HEK293 (cell line): ENCODE measurements around the gene PLCB1.

Experiments
- ATF2 ChIP-seq: fragments of 450-650 bp; formaldehyde crosslinking; IDR thresholded peaks from 2 replicates; pipeline ENCODE4 v1.5.1; 2016; ENCODE audit warnings: missing biosample characterization, missing genetic modification characterization, low read depth
- CTCF ChIP-seq: fragments of 450-650 bp; formaldehyde crosslinking; IDR thresholded peaks from 2 replicates; pipeline ENCODE4 v1.5.1; 2016; ENCODE audit warnings: missing biosample characterization, missing genetic modification characterization
- GLI2 ChIP-seq: fragments of 450-650 bp; formaldehyde crosslinking; IDR thresholded peaks from 2 replicates; pipeline ENCODE4; 2017; ENCODE audit warnings: missing biosample characterization, missing genetic modification characterization, low read depth, borderline replicate concordance
- REST ChIP-seq: fragments of 450-650 bp; formaldehyde crosslinking; IDR thresholded peaks from 2 replicates; pipeline ENCODE4 v1.5.1; 2016; ENCODE audit warnings: missing biosample characterization, missing genetic modification characterization
- SP2 ChIP-seq: fragments of 450-650 bp; formaldehyde crosslinking; IDR thresholded peaks from 2 replicates; pipeline ENCODE4 v1.5.1; 2016; ENCODE audit warnings: missing biosample characterization, missing genetic modification characterization
- ZNF114 ChIP-seq: fragments of 450-650 bp; formaldehyde crosslinking; IDR thresholded peaks from 2 replicates; pipeline ENCODE4 v1.5.0; 2017; ENCODE audit warnings: missing biosample characterization, missing genetic modification characterization
- ZNF146 ChIP-seq: fragments of 450-650 bp; formaldehyde crosslinking; IDR thresholded peaks from 2 replicates; pipeline ENCODE4 v1.5.1; 2016; ENCODE audit warnings: missing biosample characterization, missing genetic modification characterization
- ZNF24 ChIP-seq: fragments of 450-650 bp; formaldehyde crosslinking; IDR thresholded peaks from 2 replicates; pipeline ENCODE4 v1.5.1; 2016; ENCODE audit warnings: missing biosample characterization, missing genetic modification characterization
- ZNF274 ChIP-seq, 2 experiments: fragments of 200-500 bp in 1 of 2; fragments of 450-650 bp in 1 of 2; sonication (Bioruptor generic) in 1 of 2; formaldehyde crosslinking in 1 of 2; IDR thresholded peaks; 2 replicates each; pipeline versions ENCODE4 v1.5.1 to v1.6.1; 2014 to 2016; ENCODE audit warnings: borderline replicate concordance in 1 of 2, inconsistent platforms in 1 of 2, low read length in 1 of 2, missing biosample characterization in 1 of 2, missing genetic modification characterization in 1 of 2
- ZNF350 ChIP-seq: fragments of 450-650 bp; formaldehyde crosslinking; IDR thresholded peaks from 2 replicates; pipeline ENCODE4 v1.5.0; 2017; ENCODE audit warnings: missing biosample characterization, mild to moderate bottlenecking, missing genetic modification characterization
- ZNF571 ChIP-seq: fragments of 450-650 bp; formaldehyde crosslinking; IDR thresholded peaks from 2 replicates; pipeline ENCODE4 v1.5.0; 2017; ENCODE audit warnings: missing biosample characterization, missing genetic modification characterization
- ZNF580 ChIP-seq: fragments of 450-650 bp; formaldehyde crosslinking; IDR thresholded peaks from 2 replicates; pipeline ENCODE4 v1.5.1; 2016; ENCODE audit warnings: missing biosample characterization, missing genetic modification characterization
- ZNF626 ChIP-seq: fragments of 450-650 bp; sonication (Bioruptor Pico); formaldehyde crosslinking; IDR thresholded peaks from 2 replicates; pipeline ENCODE4 v1.5.1; 2018; ENCODE audit warnings: missing biosample characterization, missing genetic modification characterization, inconsistent platforms

- no peak for TF ChIP-seq CTCF
- TF ChIP-seq ZNF580 (tag by site-specific recombination) = no peak
- no peak for TF ChIP-seq ATF2
- no peak for TF ChIP-seq ZNF626
- no peak for TF ChIP-seq ZNF24 (tag by site-specific recombination)
- no peak for TF ChIP-seq REST (tag by site-specific recombination)
- no peak for TF ChIP-seq ZNF571
- TF ChIP-seq GLI2 (tag by site-specific recombination) = no peak
- no peak for TF ChIP-seq ZNF114 (tag by site-specific recombination)
- TF ChIP-seq ZNF350 = no peak
- TF ChIP-seq SP2 (tag by site-specific recombination) = no peak
- no peak for TF ChIP-seq ZNF146 (tag by site-specific recombination)
- TF ChIP-seq ZNF274 (IDR thresholded peaks at IDR 0.05; ENCODE audit: low read length) = no peak
- no peak for TF ChIP-seq ZNF274 (tag by site-specific recombination; IDR thresholded peaks at IDR 0.05; ENCODE audit: borderline replicate concordance)
Observed at GRCh38 chr20:8726460-8726859, 594.4 kb downstream of the PLCB1 start.
